Measurements from ENCODE around the gene CEBPZ.
A peak's percentile ranks its signal among the peaks of the same experiment; 100 is the strongest.

CEBPZ gene

DNA sequence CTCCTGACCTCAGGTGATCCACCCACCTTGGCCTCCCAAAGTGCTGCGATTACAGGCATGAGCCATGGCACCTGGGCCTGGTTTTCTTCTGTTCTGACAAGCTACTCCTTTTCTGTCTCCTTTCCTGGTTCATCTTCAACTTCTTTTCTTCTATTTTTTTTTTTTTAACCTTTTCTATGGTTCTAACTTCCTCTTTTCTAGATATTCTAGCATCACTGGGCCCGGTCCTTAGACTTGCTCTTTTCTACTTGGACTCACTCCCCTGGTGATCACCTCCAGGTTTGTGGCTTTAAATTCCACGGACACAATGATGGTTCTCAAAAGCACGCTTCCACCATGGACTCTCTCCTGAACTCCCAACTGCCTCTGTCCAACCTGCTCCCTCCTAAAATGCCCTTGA is 76.6 kb downstream of the CEBPZ start:
- TF ChIP-seq, protein P1, sequence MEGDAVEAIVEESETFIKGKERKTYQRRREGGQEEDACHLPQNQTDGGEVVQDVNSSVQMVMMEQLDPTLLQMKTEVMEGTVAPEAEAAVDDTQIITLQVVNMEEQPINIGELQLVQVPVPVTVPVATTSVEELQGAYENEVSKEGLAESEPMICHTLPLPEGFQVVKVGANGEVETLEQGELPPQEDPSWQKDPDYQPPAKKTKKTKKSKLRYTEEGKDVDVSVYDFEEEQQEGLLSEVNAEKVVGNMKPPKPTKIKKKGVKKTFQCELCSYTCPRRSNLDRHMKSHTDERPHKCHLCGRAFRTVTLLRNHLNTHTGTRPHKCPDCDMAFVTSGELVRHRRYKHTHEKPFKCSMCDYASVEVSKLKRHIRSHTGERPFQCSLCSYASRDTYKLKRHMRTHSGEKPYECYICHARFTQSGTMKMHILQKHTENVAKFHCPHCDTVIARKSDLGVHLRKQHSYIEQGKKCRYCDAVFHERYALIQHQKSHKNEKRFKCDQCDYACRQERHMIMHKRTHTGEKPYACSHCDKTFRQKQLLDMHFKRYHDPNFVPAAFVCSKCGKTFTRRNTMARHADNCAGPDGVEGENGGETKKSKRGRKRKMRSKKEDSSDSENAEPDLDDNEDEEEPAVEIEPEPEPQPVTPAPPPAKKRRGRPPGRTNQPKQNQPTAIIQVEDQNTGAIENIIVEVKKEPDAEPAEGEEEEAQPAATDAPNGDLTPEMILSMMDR (IDR thresholded peaks at IDR 0.05; ENCODE audit: borderline replicate concordance, extremely low read depth, low read length, poor library complexity, severe bottlenecking) = no peak
- TF ChIP-seq EZH2 (IDR thresholded peaks at IDR 0.05; ENCODE audit: borderline replicate concordance, low read depth, low read length, severe bottlenecking) = no peak
- no peak for ATAC-seq (ENCODE audit: insufficient read depth, low read depth)
- H3K4me3 ChIP-seq (ENCODE audit: low read depth in 1 of 2, low read length in 2 of 2) = peak overlapping the region in 1 of 2 experiments; percentile 74; a peak in 1 of 4 replicates
- peak overlapping the region; percentile 94 for H3K4me2 ChIP-seq (ENCODE audit: insufficient read depth, low read length)
- H3K9me3 ChIP-seq (ENCODE audit: insufficient read depth, low read length, severe bottlenecking) = no peaks in the 10 kb centered on the region
- peak overlapping the region; percentile 91 for H3K9ac ChIP-seq (ENCODE audit: low read depth, low read length)
- H3K79me2 ChIP-seq (ENCODE audit: insufficient read depth, low read length) = peaks cover 75% of the 10 kb centered on the region
- no peak overlapping the region for H2AFZ ChIP-seq (ENCODE audit: low read depth, low read length)
- H3K27ac ChIP-seq (ENCODE audit: low read length) = 0 out of 2 replicates have a peak overlapping the region, but pooled peaks have one; percentile 53
- H3K27me3 ChIP-seq (ENCODE audit: insufficient read depth, low read length, poor library complexity) = no peaks in the 10 kb centered on the region
- peaks cover 56% of the 10 kb centered on the region for H3K4me1 ChIP-seq (ENCODE audit: insufficient read depth, low read length)
- peaks cover 28% of the 10 kb centered on the region; the same call in 1 of the 2 replicates for H4K20me1 ChIP-seq (ENCODE audit: insufficient read depth, low read length)
- DNase-seq = no peak
- peaks cover 22% of the 10 kb centered on the region for H3K36me3 ChIP-seq (ENCODE audit: insufficient read depth, low read length)

DNA sequence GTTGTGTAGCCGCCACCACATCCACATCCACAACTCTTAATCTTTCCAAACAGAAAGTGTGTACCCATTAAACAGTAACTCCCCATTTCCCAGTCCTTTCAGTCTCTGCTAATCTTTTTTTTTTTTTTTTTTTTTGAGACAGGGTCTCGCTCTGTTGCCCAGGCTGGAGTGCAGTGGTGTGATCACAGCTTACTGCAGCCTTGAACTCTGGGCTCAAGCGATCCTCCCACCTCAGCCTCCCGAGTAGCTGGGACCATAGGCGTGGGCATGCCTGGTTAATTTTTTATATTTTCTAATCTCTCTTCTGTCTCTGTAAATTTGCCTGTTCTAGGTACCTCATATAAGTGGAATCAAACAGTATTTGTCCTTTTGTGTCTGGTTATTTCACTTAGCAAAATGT is 78.2 kb downstream of the CEBPZ start:
- no peak overlapping the region for H3K9ac ChIP-seq (ENCODE audit: low read depth, low read length)
- TF ChIP-seq, protein P1 (IDR thresholded peaks at IDR 0.05; ENCODE audit: borderline replicate concordance, extremely low read depth, low read length, poor library complexity, severe bottlenecking) = no peak
- DNase-seq (no peak), ATAC-seq (ENCODE audit: insufficient read depth, low read depth) (no peak)
- H3K9me3 ChIP-seq (ENCODE audit: insufficient read depth, low read length, severe bottlenecking) = no peaks in the 10 kb centered on the region
- no peak overlapping the region for H2AFZ ChIP-seq (ENCODE audit: low read depth, low read length)
- peaks cover 56% of the 10 kb centered on the region for H3K4me1 ChIP-seq (ENCODE audit: insufficient read depth, low read length)
- H3K27ac ChIP-seq (ENCODE audit: low read length) = no peak overlapping the region
- no peaks in the 10 kb centered on the region for H3K27me3 ChIP-seq (ENCODE audit: insufficient read depth, low read length, poor library complexity)
- peaks cover 90% of the 10 kb centered on the region for H3K79me2 ChIP-seq (ENCODE audit: insufficient read depth, low read length)
- H3K36me3 ChIP-seq (ENCODE audit: insufficient read depth, low read length) = peaks cover 38% of the 10 kb centered on the region
- no peak overlapping the region for H3K4me3 ChIP-seq (ENCODE audit: low read depth in 1 of 2, low read length in 2 of 2)
- H4K20me1 ChIP-seq (ENCODE audit: insufficient read depth, low read length) = peaks cover 40% of the 10 kb centered on the region; the same call in 1 of the 2 replicates
- H3K4me2 ChIP-seq (ENCODE audit: insufficient read depth, low read length) = peak overlapping the region; percentile 37; the same call in 1 of the 2 replicates

Data from DND-41 (cell line).